ENCODE measurements around the gene UNKL.
"Not testable (repeated sequence)": the region's sequence is repeated elsewhere in the genome, so short reads cannot be mapped to it uniquely, and the experiment has no call there.

Gene UNKL

DNA sequence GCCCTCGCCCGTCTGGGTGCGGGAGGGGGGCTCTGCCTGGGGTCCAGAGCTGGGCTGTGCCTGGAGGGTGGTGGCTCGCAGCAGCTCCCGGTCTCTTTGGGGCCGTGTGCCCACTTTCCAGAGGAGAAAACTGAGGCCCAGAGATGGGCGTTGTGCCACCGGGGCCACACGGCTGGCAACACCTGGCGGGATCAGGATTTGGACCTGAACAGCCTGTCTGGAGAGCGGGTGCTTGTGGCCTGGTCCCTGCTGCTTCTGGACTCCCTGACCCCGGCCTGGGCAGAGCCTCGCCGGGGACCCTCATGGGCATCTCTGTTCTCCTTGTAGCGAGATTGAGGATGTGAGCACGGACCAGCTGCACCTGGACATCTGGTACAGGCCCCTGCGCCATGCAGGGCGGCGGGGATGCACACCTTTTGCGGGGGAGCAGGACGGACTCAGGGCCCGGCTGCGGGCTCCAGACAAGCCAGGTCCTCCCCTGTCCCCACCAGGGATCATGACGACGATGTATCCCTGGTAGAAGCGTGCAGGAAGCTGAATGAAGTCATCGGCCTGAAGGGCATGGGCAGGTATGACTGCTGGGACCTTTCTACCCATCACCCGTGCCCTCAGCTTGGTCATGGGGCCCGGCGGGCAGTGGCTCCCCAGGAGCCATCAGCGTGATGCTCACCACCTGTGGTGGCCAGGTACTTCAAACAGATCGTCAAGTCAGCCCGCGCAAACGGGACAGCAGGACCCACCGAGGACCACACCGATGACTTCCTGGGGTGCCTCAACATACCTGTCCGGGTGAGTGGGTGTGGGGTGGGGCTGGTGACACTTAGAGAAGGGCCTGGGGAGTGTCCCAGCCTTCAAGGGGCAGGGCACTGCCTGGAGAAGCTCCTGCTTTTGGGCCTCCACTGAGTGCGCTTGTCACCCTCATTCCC lies 72.7 kb downstream of the UNKL start:
- DNase-seq (ENCODE audit: low read depth in 1 of 2, low spot score in 1 of 2) = no peak

GRCh38 chr16:1340730-1341494 lies 73.6 kb downstream of the UNKL start:
- no peak for DNase-seq (ENCODE audit: low read depth in 1 of 2, low spot score in 1 of 2)

- DNase-seq (ENCODE audit: low read depth in 1 of 2, low spot score in 1 of 2) = no peak
Observed at GRCh38 chr16:1338855-1339675, 75.4 kb downstream of the UNKL start.

DNA sequence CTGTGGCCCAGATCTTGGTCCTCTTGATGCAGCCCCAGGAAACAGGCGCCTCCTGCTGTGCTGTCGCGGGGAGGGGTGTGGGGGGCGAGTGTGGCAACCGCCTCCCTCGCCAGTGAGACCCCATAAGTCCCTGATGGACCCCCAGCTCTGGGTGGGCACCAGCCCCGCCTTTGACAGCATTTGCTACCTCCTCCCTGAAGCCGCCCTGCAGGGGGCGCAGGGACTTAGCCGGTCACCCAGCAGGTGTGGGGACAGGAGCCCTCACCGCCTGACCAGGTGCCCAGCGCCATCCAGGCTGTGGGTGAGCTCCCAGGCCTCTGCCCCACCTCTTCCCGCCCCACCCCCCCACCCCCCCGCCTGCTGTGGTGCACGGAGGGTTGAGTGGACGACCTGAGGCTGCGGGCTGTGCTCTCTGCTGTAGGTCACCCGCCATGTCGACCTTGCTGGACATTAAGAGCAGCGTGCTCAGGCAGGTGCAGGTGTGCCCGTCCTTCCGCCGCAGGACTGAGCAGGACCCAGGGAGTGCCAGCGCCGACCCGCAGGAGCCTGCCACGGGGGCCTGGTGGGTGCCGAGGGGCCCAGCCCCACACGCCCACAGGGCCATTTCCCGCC lies 76.3 kb downstream of the UNKL start:
- no peak for DNase-seq (ENCODE audit: low read depth in 1 of 2, low spot score in 1 of 2)

- no peak for DNase-seq (ENCODE audit: low read depth in 1 of 2, low spot score in 1 of 2)
Observed at GRCh38 chr16:1337486-1337885, 77.0 kb downstream of the UNKL start.

- DNase-seq (ENCODE audit: low read depth in 1 of 2, low spot score in 1 of 2) = no peak
Observed at GRCh38 chr16:1336619-1337018, 77.9 kb downstream of the UNKL start.

GRCh38 chr16:1335996-1336395 lies 78.5 kb downstream of the UNKL start:
- DNase-seq (ENCODE audit: low read depth in 1 of 2, low spot score in 1 of 2) = no peak

DNA sequence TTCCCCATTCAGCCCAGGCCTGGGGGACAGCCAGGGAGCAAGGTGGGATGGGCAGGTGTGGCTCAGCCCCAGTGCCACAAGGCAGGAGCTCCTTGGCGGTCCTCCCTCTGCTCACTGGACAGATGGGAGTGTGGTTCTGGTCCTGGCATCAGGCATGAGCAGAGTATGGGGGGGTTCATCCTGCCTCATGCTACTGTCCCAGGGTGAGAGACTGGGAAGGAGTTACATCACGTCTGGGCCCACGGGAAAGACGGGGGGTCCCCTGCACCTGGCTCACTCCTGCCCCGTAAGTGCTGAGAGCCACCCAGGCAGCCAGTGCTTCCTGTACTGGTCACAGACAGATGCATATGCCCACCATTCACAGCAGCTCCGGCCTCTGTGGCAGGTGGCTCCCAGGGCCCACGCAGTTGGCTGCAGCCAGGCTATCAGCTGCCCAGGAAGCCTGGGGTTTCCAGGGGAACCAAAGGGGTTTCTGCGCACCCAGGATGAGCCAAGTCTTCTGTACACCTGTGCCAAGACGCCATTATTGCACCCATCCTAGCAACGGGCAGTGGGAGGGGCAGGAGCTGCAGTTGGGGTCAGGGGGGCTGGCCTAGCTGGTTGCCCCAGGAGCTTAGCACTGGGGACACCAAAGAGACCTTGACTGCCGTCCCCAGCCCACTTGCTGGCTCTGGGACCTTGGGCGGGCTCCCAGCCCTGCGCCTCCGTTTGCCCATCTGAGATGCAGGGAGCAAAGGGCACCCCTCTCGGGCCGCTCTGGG lies 79.1 kb downstream of the UNKL start:
- DNase-seq (ENCODE audit: low read depth in 1 of 2, low spot score in 1 of 2) = no peak

- DNase-seq (ENCODE audit: low read depth in 1 of 2, low spot score in 1 of 2) = no peak
Observed at GRCh38 chr16:1334739-1335138, 79.8 kb downstream of the UNKL start.

- DNase-seq (ENCODE audit: low read depth in 1 of 2, low spot score in 1 of 2) = no peak
Observed at GRCh38 chr16:1333854-1334700, 80.4 kb downstream of the UNKL start.

- no peak for DNase-seq (ENCODE audit: low read depth in 1 of 2, low spot score in 1 of 2)
Observed at GRCh38 chr16:1333149-1333812, 81.2 kb downstream of the UNKL start, which contains the start of gene BAIAP3. Gene BAIAP3 (plus strand): TSS chr16:1333645. CDS start chr16:1338550, 4,905 bp downstream.

- no peak for DNase-seq (ENCODE audit: low read depth in 1 of 2, low spot score in 1 of 2)
Observed at GRCh38 chr16:1332618-1333148, 81.8 kb downstream of the UNKL start.

- DNase-seq (ENCODE audit: low read depth in 1 of 2, low spot score in 1 of 2) = no peak
Observed at GRCh38 chr16:1331712-1332617, 82.5 kb downstream of the UNKL start.

DNA sequence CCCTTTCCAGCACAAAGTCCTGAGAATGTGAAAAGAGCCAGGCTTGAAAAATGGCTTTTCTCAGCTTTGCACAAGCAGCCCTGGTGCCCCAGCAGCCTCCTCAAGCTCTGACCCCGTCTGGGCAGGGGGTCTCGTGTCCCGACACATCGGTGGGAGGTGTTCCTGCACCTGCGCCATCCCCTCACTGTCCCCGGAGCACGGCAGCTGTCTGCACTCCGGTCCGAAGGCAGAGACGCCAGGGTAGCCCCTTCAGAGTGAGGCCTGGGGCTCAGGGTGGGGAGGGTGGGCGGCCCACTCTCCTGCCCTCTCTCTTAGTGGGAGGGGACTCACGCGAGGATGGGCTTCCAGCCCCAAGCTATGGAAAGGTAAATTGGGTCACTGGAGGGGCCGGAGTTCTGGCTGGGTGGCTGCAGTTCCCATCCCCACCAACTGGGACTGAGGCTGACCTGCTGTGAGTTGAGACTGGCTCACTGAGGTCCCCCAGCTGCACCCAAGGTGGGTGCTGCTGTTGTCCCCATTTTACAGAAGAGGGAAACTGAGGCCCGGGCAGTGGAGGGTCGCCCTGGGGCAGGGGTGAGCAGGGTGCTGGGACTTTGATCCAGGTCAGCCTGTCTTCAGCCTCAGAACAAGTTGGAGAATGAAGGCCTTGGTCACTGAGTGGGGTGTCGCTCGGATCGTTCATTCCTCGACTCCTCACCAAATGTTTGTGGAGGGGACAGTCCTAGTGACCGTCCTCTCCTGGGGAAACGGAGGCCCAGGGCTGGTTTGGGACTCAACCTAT lies 83.4 kb downstream of the UNKL start:
- DNase-seq (ENCODE audit: low read depth in 1 of 2, low spot score in 1 of 2) = no peak

GRCh38 chr16:1330260-1330914 lies 84.1 kb downstream of the UNKL start:
- no peak for DNase-seq (ENCODE audit: low read depth in 1 of 2, low spot score in 1 of 2)

DNA sequence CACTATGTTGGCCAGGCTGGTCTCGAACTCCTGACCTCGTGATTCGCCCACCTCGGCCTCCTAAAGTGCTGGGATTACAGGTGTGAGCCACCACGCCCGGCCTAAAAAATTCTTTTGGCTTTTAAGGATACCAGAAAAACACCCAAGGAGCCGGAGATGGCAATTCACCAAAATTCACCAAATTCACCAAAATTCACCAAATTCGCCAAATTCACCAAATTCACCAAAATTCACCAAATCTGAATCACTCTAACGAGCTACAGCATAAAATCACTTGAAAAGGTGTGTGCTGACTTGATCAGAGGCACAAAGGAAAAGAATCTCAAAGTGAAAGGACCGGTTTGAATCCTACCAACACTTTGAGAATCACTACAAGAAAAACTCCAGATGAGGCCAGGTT lies 85.5 kb downstream of the UNKL start:
- not testable (repeated sequence) for DNase-seq (ENCODE audit: low read depth in 1 of 2, low spot score in 1 of 2)
